ENCODE measurements around the gene JUND. TPM values are rescaled to one million over a fixed set of nuclear protein-coding genes. Genes with fewer than 3 reads are reported as not detected.

The JUND gene
- total RNA-seq, 1 donor = 85.6 TPM

GRCh38 chr19:18308948-18309325 lies 27.5 kb upstream of the JUND start:
- H3K4me3 ChIP-seq (ENCODE audit: low read depth, low read length) = no peak overlapping the region
- DNase-seq (ENCODE audit: low read depth) = no peak
- no peak for TF ChIP-seq CTCF (IDR thresholded peaks at IDR 0.05; ENCODE audit: insufficient read depth, low read length)

- no peak overlapping the region for H3K4me3 ChIP-seq (ENCODE audit: low read depth, low read length)
- no peak for TF ChIP-seq CTCF (IDR thresholded peaks at IDR 0.05; ENCODE audit: insufficient read depth, low read length)
- no peak for DNase-seq (ENCODE audit: low read depth)
Observed at GRCh38 chr19:18308051-18308947, 26.9 kb upstream of the JUND start.

GRCh38 chr19:18307271-18307681 lies 25.9 kb upstream of the JUND start:
- no peak overlapping the region for H3K4me3 ChIP-seq (ENCODE audit: low read depth, low read length)
- no peak for DNase-seq (ENCODE audit: low read depth)
- no peak for TF ChIP-seq CTCF (IDR thresholded peaks at IDR 0.05; ENCODE audit: insufficient read depth, low read length)

GRCh38 chr19:18306888-18307260 lies 25.5 kb upstream of the JUND start:
- peak; percentile 22 for DNase-seq (ENCODE audit: low read depth)
- no peak overlapping the region for H3K4me3 ChIP-seq (ENCODE audit: low read depth, low read length)
- TF ChIP-seq CTCF (IDR thresholded peaks at IDR 0.05; ENCODE audit: insufficient read depth, low read length) = no peak

- no peak for TF ChIP-seq CTCF (IDR thresholded peaks at IDR 0.05; ENCODE audit: insufficient read depth, low read length)
- no peak overlapping the region for H3K4me3 ChIP-seq (ENCODE audit: low read depth, low read length)
- DNase-seq (ENCODE audit: low read depth) = no peak
Observed at GRCh38 chr19:18306209-18306887, 24.9 kb upstream of the JUND start.

DNA sequence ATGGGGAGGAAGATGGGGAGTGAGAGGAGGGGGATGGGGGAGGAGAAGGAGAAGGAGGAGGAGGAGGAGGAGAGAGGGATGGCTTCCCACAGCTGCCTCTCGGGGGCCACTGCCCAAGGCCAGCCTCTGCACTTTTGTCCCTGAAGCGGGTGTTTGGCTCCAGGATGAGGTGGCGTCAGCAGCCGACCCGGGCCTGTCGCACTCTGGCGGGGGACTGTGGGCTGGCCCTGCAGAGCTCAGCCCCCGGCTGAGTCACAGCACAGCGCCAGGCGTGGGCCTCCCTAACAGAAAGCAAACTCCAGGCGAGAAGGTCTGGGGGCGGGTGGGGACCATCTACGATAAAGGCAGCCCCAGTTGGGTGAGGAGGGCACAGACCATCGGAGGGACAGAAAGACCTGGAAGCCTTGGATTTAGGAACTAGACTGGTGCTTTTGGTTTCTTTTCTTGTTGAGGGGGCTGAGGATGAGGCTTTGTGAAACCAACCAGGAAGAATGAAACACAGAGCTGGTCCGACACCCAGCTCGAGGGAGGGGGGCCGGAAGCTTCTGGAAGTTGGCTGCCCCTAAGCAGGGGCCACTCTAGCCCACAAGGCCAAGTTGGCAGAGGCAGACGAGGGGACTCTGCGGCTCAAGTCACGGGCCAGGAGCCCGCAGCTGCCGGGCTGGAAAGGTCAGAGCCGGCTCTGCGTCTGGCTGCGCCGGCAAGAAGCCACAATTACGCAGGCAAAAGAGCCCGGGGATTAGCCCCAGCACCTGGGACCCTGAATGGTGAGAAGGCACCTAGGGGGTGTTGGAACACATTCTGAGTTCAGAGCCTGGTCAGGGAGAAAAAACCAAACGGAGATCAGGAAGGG lies 23.3 kb upstream of the JUND start:
- peak overlapping the region; percentile 53 for H3K4me3 ChIP-seq (ENCODE audit: low read depth, low read length)
- peak; percentile 72 for DNase-seq (ENCODE audit: low read depth)
- no peak for TF ChIP-seq CTCF (IDR thresholded peaks at IDR 0.05; ENCODE audit: insufficient read depth, low read length)

All from fibroblast of the aortic adventitia (primary cell).